K562 (cell line): ENCODE measurements around the gene DOP1A. TPM values are rescaled to one million over a fixed set of nuclear protein-coding genes. Genes with fewer than 3 reads are reported as not detected.

Source experiments
- STAG1 ChIP-seq: sonication (generic); formaldehyde crosslinking; IDR thresholded peaks from 2 replicates; pipeline ENCODE4 v1.5.0; 2020; ENCODE audit warnings: missing genetic modification reagents, borderline replicate concordance
- SUPT5H ChIP-seq: fragments of 450-650 bp; IDR thresholded peaks from 2 replicates; pipeline ENCODE4 v1.6.1; 2016
- ZNF717 ChIP-seq: fragments of 250-450 bp; sonication (Bioruptor Pico); IDR thresholded peaks from 2 replicates; pipeline ENCODE4 v1.5.0; 2021
- polyA plus RNA-seq, 8 experiments: library from polyadenylated mRNA; depleted of rRNA in 4 of 8; stranded (reverse) in 5 of 8; unstranded in 3 of 8; fragments of >200 nt; fragmentation: Nextera tagmentation in 2 of 8; fragmentation: Illumina TruSeq in 1 of 8; extraction: Ambion mirVana in 2 of 8; extraction: Trizol in 1 of 8; gene quantifications; 2 replicates each; pipeline versions ENCODE4 v1.2.1 to v1.2.3, GENCODE V29; 2011 to 2014; ENCODE audit warnings: inconsistent platforms in 1 of 8, missing spikeins in 1 of 8
- total RNA-seq, 7 experiments: library from RNA; depleted of rRNA in 6 of 7; stranded (reverse); fragments of >200 nt in 6 of 7; fragmentation: Illumina TruSeq in 2 of 7; extraction: Trizol in 2 of 7; gene quantifications; 2 replicates each; pipeline versions ENCODE4 v1.2.1 to v1.2.3, GENCODE V29; 2011 to 2021; ENCODE audit warnings: low replicate concordance in 1 of 7
- TF ChIP-seq, protein P1 (sequence below), 2 experiments: fragments of 450-650 bp; formaldehyde crosslinking in 1 of 2; IDR thresholded peaks; 2 replicates each; pipeline versions ENCODE4 v1.4.0 to v1.6.1; 2014 to 2020; ENCODE audit warnings: mild to moderate bottlenecking in 2 of 2, borderline replicate concordance in 1 of 2, low read depth in 1 of 2
- TF ChIP-seq, protein P2 (sequence below): sonication (generic); formaldehyde crosslinking; IDR thresholded peaks from 2 replicates; pipeline ENCODE4 v1.8.1; 2022; ENCODE audit warnings: missing genetic modification reagents

The DOP1A gene
- total and polyA plus RNA-seq, 9 of the 15 experiments (the other 6 are each of a cell fraction or from before 2014, with no cell fraction given) = 0.75 to 10.5 (median 4.4) TPM

DNA sequence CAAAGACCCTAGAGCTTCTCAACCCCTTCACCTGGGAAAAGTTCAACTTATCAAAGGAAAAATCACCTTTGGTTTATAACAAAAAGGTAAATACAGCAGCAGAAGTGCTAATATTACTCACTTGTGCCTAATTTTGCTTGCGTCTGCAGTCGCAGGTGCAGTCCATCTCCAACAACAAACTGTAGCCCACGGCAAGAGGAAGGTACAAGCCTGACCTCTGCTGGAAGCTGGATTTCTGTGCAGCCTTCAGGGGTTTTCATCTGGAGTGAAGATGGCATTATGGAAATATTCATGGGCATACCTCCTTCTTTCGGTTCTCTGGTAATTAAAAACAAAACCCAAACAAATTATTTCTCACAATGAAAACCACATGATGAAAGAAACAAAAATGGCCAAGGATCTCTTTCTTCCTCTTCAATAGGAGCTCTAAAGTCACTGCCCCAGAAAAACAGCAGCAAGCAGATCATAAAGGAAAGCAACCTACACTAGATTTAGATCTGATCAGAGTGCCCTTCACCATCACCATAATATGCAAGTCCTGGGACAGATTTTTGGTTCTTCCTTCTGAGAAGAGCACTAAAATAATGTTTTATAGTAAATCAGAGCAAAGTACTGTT, 9.7 kb upstream of the DOP1A start (continued):
- TF ChIP-seq, protein P1, sequence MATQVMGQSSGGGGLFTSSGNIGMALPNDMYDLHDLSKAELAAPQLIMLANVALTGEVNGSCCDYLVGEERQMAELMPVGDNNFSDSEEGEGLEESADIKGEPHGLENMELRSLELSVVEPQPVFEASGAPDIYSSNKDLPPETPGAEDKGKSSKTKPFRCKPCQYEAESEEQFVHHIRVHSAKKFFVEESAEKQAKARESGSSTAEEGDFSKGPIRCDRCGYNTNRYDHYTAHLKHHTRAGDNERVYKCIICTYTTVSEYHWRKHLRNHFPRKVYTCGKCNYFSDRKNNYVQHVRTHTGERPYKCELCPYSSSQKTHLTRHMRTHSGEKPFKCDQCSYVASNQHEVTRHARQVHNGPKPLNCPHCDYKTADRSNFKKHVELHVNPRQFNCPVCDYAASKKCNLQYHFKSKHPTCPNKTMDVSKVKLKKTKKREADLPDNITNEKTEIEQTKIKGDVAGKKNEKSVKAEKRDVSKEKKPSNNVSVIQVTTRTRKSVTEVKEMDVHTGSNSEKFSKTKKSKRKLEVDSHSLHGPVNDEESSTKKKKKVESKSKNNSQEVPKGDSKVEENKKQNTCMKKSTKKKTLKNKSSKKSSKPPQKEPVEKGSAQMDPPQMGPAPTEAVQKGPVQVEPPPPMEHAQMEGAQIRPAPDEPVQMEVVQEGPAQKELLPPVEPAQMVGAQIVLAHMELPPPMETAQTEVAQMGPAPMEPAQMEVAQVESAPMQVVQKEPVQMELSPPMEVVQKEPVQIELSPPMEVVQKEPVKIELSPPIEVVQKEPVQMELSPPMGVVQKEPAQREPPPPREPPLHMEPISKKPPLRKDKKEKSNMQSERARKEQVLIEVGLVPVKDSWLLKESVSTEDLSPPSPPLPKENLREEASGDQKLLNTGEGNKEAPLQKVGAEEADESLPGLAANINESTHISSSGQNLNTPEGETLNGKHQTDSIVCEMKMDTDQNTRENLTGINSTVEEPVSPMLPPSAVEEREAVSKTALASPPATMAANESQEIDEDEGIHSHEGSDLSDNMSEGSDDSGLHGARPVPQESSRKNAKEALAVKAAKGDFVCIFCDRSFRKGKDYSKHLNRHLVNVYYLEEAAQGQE (IDR thresholded peaks at IDR 0.05; ENCODE audit: borderline replicate concordance) = peak; percentile 47; the same call in 1 of the 2 replicates
- TF ChIP-seq, protein P1 (CRISPR knock-in tag; IDR thresholded peaks at IDR 0.05; ENCODE audit: low read depth) = no peak
- TF ChIP-seq SUPT5H = no peak
- no peak for TF ChIP-seq ZNF717 (CRISPR knock-in tag)
- TF ChIP-seq, protein P2, sequence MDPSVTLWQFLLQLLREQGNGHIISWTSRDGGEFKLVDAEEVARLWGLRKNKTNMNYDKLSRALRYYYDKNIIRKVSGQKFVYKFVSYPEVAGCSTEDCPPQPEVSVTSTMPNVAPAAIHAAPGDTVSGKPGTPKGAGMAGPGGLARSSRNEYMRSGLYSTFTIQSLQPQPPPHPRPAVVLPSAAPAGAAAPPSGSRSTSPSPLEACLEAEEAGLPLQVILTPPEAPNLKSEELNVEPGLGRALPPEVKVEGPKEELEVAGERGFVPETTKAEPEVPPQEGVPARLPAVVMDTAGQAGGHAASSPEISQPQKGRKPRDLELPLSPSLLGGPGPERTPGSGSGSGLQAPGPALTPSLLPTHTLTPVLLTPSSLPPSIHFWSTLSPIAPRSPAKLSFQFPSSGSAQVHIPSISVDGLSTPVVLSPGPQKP (CRISPR knock-in tag) = no peak
- TF ChIP-seq STAG1 (CRISPR knock-in tag) = peak; percentile 64; the same call in 1 of the 2 replicates
